GM19239 (cell line): ENCODE measurements around the gene GNA12.

Source experiments
- DNase-seq: peaks from one replicate; pipeline ENCODE4 v3.0.0; 2011; ENCODE audit warnings: low spot score; ENCODE audit not compliant: insufficient read length
- FAIRE-seq: peaks from 2 replicates; lab custom pipeline; 2011; peaks lifted over from hg19 to GRCh38; lab: Jason Lieb, UNC

GNA12 gene

DNA sequence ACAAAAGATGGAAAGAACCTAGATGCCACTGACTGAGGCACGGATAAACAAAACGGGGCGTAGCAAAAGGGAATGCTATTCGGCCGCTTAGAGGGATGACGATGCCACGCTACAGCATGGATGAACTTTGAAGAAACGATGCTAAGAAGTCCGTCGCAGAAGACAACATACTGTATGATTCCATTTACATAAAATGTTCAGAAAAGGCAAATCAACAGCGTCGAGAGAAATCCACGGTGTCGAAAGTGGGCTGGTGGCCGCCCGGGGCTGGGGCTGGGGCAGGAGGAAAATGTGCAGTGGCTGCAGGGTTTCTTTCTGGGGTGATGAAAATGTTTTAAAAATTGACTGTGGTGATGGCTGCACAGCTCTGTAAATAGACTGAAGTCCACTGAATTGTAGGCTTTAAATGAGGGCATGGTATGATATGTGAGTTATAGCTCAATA lies 24.1 kb downstream of the GNA12 start:
- FAIRE-seq (no peak), DNase-seq (no peak)

DNA sequence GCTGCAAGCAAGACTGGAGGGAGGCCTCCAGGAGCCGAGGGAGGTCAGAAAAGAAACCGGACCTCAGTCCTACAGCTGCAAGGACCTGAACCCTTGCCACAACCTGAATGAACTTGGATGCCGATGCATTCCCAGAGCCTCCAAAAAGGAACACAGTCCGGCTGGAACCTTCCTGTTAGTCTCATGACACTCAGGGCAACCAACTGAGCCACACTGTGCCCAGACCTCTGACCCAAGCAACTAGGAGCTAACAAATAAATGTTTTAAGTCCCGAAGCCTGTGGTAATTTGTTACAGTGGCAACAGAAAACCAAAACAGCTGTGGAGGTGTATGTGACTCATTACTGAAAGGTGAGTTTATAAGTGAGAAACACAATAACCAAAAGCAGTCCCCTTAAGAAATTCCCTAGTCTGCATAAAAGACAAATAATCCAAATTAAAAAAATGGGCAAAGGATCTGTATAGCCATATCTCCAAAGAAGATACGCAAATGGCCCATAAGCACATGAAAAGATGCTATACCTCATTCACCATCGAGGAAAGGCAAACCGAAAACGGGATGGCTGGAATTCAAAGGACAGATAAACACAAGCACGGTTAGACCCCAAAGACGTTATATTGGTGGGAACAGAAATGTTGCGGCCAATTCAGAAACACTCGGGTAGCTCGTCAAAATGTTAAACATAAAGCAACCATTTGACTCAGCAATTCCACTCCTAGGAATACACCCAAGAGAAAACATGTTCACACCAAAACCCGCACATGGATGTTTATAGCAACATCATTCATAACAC lies 24.8 kb downstream of the GNA12 start:
- DNase-seq (no peak), FAIRE-seq (no peak)

DNA sequence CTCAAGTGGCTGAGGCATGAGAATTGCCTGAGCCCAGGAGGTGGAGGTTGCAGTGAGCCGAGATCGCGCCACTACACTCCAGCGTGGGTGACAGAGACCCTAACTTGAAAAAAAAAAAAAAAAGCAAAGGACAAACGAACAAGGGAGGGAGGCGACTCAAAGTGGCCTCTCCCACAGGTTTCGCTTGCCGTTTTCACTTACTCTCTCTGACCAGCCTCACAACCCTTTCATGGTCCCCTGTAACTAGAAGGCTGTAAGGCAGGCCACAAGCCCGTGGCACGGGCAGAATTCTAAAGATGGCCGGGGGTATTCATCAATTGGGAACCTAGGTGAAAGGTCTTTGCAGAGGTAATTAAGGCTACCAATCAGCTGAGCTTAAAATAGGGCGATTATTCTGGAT lies 25.5 kb downstream of the GNA12 start:
- no peak for DNase-seq
- no peak for FAIRE-seq

DNA sequence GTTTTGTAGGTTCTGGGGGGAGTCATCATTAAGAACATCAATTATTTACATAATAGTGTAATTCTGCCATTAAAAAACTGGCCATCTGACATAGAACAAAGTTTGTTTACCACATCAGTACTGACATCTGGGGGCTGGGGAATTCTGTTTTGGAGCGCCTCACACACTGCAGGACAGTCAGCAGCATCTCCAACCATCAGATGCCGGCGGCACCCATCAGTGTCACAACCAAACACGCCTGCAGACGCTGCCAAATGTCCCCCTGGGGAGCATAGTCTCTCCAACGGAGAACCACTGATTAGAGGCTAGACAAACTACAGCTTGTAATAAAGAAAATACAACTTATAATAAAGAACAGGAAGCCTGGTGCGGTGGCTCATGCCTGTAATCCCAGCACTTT lies 26.0 kb downstream of the GNA12 start:
- no peak for FAIRE-seq

DNA sequence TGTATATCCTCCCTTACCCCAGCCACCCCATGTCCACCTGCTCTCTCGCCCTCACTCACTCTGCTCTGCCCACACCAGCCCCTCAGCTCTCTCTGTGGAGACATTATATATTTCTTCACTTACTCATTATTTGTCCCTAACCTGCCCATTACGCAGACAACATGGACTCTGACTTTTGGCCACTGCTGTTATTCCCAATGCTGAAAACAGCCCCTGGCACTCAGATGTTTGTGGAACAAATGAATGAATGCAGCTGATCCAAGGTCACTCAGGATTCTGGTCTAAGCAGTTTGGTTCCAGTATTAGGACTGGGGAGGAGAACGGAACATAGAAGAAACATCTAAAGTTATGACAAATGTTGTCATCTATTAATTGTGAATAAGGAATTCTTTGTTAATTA lies 26.7 kb downstream of the GNA12 start:
- no peak for FAIRE-seq
- no peak for DNase-seq

More for the DNA sequence above, 26.0 kb downstream of the GNA12 start:
- no peak for DNase-seq

DNA sequence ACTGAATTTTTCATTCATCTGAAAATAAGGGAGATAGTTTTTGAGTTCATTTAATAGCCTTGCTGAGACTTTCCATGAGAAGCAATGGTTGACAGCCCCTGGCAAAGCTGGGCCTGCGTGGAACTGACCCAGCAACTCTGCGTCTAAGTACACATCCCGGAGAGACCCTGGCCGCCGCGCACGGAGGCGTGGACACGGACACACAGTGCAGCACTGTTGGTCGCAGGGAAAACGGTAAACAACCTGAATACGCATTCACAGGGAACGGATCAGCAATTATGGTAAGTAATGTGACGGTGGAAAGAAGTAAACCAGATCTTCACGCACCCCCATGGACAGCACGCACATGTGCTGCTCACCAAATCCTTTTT lies 28.2 kb downstream of the GNA12 start:
- DNase-seq (no peak), FAIRE-seq (no peak)

DNA sequence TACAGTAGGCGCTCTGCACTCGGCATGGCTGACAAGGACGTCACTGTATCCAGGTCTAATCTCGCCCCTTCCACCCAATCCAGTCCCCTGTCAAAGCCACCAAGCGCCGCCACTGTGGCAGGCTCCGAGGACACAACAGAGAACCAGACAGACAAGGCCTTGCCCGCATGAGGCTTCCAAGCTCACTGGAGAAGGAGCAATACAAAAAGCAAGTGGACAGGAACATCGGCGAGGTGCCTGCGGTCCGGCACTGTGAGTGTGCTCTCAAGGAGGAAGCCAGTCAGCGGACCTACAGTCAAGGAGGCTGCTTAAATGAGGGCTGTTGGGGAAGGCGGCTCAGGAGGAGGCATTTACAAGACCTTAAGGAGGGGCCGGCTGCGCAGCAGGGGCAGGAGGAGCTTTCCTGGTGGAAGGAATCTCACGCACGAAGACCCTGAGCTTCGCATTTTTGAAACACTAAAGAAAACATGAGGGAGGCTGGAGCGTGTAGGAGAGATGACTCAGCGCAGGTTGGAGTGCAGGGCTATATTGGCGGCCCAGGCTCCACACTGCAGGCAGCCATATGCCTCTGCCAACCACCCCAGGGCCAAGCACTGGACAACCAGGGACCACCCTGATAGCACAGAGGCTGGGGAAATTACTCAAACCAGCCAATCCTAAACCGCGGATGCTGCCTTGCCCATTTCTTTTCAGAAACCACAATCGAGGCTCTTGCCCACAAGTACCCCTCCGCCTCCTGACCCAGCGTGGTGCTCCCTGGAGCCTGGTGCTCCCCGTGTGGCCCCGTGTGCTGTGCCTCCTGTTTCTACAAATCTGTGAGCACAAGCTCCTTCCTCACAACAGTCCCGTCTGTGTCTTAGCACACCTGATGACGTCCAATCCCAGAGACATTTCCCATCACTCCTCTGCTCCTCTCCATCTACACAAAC lies 28.9 kb downstream of the GNA12 start:
- FAIRE-seq (no peak), DNase-seq (no peak)

DNA sequence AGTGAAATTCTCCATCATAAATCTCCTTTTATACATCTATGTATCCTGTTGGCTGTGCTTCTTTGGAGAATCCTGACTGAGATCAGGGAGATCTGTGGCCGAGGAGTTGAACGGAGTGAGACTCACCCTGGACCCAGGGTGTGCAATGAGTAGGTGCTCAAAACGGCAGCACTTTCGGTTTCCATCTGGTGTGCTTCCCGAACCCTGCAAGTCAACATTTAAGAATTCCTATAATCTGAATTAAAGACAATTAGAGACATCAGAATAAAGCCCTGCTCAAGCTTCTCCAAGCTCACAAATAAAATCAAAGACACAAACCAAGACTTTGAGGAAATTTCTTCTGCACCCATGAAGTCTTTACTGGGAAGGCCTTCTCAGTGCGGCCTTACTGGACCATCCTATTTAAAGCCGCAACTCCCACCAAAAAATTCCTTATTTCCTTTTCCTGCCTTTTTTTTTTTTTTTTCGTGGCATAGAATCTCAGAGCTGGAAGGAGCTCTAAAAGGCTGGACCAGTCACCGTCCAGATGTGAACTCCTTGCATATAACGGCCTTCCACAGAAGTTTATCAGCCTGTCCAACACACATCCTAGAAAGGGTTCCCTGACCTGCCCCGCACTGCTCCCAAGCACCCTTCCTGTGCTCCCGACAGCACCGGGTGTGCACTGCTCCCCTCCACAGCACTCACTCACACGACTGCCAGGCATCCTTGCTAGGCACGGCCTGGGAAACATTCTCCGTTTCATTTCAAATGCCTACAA lies 29.7 kb downstream of the GNA12 start:
- DNase-seq (no peak), FAIRE-seq (no peak)

DNA sequence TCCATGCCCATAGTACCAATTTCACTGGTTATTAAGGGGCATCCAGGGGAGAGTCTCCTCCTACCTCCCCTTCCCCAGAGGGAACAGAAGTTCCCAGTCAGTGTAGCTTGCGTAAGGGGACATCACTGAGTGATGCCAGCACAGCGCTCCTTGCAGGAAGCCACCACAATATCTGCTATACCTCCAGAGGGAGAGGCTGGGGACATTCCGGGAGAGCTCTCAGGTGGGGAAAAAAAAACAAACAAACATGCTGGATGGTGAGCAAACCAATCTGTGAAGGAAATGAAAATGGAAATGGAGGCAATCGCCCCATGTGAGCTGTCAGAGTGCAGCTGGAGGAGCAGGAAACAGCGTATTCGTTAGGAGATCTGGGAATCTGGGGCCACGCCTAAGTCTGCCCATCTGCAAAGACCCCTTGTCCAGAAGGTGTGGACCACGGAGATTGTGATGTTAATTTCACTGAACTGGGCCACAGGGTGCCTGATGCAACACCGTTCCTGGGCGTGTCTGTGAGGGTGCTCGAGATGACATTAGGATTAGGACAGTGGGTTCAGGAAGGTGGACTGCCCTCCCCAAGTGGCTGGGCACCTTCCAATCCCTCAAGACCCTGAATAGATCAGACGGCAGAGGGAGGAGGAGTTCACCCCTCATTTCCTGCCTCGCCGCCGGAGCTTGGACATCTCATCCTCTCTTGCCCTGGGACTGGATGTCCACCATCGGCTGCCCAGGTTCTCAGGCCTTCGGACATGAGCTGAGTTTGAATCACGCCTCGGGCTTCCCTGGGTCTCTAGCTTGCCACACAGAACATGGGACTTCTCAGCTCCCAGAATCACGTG lies 30.5 kb downstream of the GNA12 start:
- DNase-seq, result no peak

DNA sequence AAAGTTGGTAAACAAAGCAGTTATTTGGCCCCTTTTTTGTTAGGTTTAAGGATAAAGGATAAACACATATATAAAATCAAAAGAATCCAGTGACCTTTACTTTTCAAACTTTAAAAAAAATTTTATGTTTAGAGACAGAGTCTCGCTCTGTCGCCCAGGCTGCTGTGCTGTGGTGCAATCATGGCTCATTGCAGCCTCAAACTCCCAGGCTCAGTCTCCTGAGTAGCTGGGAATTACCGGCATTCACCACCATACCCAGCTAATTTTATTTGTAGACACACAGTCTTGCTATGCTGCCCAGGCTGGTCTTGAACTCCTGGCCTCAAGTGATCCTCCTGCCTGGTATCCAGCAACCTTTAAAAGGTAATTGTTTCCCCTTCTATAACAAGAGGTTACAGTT lies 31.3 kb downstream of the GNA12 start:
- FAIRE-seq, result no peak
- no peak for DNase-seq

More for the DNA sequence above, 30.5 kb downstream of the GNA12 start:
- no peak for FAIRE-seq

DNA sequence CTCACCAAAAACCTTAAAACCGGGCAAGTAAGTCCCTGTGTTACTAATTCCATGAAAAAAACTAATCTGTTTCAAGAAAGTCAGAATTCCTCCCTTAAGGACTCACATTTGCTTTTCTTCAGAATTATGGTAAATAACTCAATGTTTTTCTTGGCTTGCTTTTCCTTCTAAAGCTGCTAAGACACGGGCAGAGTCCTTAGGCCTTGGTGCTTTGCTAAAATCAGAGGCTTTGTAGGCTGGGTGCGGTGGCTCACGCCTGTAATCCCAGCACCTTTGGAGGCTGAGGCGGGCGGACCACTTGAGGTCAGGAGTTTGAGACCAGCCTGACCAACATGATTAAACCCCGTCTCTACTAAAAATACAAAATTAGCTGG lies 32.0 kb downstream of the GNA12 start:
- DNase-seq, result no peak
- FAIRE-seq, result no peak

DNA sequence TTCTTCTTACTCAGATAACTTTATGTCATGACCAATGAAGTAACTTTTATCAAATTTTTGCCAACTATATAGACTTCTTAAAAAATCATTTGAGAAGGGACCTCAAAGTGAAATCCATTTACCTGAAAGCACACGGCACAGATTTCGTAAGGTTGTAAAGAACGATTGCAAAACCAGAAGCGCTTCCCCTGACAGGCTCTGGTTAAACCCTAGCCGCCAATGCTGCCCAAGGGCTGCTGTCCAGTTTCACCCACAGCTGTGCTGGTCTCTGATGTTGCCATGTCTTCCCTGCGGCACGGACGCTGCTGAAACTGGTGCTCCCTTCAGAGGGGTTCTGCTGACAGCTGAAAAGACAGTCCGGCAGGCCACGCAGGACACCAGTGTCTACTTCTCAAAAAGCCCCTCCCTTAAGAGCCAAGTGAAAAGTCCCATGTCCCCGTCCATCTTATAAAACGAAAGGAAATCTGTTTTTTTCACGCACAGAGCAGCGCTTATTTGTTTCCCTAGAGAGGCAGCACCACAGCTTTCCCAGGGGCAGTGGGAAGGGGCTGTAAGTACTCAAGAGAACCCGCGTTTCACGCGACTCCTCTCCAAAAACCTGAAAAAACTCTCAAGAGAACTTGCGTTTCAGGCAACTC lies 32.5 kb downstream of the GNA12 start:
- FAIRE-seq (no peak), DNase-seq (no peak)

DNA sequence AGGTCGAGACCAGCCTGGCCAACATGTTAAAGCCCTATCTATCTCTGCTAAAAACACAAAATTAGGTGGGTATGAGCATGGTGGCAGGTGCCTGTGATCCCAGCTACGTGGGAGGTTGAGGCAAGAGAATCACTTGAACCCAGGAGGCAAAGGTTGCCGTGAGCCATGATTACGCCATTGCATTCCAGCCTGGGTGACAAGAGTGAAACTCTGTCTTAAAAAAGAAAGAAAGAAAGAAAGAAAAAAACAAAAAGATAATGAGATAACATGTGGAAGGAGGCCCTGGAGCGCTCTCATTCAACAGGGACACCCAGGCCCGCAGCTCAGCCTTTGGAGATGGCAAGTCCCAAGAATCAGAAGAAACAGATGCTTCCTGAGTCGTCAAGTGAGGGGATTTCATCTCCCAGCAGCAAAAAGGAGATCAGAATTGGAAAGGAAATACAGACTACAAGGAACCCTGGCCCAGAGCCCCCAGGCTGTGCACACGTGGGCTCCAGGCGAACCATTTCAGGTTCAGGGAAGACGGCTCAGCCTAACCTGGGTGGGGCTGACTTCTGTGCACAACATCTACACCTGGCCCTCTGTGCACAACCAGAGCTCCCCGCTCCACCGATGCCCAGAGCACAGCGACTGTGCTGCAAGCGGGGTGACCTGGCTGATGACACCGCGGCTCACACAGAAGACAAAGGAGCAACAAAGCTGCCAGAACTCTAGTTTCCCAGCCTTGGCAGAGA lies 33.3 kb downstream of the GNA12 start:
- DNase-seq (no peak), FAIRE-seq (no peak)

DNA sequence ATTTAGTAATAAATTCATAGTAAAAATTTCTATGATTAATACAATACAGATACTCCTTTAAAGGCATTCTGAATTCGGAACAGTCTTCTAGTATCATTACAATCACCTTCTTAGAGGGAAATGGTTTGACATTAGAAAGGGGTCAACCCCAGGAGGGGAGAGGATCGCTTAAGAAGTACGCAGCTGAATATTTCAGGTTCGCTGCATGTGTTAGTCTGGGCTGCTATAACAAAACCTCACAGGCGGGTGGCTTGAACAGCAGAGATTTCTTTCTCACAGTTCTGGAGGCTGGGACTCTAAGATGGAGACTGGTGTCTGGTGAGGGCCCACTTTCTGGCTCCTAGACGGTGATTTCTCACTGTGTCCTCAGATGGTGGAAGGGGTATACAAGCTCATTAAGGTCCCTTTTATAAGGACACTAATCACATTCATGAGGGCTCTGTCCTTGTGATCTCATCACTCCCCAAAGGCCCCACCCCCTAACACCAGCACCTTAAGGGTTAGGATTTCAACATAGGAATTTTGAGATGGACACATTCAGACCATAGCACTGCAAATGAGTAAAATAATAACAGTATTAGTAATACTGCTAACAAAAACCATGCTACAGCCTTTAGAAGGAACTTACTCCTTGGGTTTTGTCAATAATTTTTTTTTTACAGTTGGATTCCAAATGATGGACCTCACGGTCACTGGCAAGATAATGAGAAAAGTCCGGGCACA lies 34.0 kb downstream of the GNA12 start:
- DNase-seq (no peak), FAIRE-seq (no peak)

DNA sequence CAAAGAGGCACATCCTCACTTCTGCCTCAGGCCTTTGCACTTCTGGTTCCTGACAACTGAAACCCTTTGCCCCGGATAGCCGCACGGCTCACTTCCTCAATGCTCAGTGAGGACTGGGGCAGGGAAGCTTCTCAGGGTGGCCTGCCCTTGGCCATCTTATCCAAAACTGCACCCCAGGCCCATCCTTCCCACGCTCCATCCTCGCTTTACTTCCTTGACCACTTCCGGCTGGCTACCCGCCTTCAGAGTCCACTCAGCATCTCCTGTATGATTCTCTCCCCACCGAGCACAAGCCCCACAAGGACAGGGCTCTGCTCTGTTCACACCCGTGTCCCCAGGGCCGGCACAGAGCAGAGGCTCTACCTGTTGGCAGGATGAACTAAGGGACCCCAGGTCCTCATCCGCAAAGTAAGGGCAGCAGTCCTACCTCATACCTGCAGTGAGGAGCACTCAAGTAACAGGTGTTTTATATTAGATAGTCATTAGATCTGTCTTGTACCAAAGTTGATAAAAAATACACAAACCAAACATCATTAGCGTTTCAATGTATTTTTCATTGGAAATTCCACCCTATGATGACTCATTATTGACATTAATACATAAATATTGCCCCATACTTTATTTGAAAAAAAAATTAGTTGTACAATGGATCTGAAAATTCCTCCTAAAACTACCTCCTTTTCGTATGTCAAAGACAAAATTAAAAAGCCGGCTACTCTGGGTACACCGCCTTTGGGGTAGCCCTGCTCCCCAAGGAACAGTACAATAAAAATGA lies 35.0 kb downstream of the GNA12 start:
- no peak for FAIRE-seq
- no peak for DNase-seq

DNA sequence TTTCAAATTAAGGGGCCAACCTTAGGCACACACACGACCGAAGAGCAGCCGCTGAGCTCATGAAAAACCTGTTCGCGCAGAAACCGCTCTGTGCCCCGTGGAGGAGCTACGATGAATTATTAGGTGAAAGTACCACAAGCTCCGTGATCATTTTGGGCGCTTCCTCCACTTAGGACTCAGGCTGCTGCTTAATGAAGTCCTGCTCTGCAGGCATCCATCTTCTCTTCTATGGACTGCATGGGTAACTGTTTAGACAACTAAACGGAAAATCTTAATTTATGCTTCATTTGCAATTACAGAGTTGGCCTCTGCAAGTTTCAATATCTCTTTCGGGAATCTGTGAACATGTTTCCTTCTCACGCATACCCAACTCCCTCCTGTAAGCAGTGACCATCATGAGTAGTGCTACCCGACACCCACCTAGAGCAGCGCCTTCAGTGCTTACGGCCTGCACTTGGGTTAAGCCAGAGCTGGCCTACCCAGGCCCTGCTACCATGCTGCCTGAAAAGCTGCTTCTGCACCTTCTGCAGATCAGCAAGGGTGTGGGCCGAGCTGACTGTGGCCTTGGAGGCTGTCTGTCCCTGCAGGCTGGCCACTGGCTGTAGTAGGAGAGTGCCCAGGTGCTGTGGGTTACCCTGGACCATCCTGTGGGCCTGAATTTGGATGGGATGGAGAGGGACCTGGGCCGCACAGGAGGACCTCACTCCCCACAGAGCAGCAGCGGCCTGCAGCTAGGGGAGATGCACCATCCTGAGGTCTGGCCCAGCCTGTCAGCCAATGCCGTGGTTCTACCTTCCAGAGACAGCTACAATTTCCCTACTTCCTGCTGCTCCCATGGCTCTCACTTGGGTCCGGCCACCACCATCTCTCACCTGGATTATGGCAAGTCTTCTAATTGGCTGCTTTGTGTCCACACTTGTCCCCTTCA lies 36.0 kb downstream of the GNA12 start:
- no peak for FAIRE-seq
- no peak for DNase-seq
